GM19193 (cell line): ENCODE measurements around the gene SHF.

Source experiments
- POLR2A ChIP-seq: IDR thresholded peaks from 4 replicates; pipeline ENCODE4 v1.6.1; 2011; ENCODE audit not compliant: insufficient read depth, insufficient read length; ENCODE audit errors: extremely low read depth

The SHF gene

DNA sequence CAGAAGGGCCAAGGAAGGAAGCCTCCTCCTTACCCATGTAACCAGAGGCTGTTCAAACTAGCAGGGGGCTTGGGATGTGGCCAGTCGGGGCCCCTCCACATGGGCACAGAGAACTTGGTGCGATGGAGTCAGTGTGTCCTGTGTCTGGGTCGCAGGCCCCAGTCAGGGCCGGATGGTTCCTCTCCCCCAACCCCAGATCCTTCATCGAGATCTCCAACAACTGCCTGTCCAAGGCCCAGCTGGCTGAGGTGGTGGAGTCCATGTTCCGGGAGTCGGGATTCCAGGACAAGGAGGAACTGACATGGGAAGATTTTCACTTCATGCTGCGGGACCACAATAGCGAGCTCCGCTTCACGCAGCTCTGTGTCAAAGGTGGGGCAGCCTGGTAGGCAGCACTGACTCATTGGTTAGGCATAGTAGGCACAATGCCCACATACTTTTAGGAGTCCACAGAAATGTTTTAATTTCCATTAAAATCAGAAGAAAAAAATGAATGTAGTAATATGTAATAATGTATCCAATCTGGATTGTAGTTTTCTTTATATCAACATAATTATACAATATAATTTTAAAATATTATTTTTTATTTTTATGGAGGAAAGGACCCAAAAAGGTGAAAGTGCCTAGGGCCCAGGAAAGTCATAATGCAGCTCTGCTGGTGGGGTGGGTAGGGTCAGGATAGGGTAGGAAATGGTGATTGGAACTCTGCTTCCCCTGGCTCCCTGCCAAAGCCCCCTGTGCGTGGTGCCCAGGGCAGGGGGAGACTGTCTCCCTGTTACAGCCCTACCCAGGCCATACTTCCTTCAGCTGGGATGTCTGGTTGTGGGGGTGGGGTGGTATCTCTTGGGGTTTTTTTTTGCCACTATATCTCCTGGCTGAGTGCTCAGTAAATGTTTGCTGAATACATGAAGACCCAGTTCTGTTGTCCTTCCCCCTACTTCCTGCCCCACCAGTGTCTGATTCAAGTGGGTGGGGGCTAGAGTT lies 39.4 kb downstream of the SHF start:
- TF ChIP-seq POLR2A, result no peak

DNA sequence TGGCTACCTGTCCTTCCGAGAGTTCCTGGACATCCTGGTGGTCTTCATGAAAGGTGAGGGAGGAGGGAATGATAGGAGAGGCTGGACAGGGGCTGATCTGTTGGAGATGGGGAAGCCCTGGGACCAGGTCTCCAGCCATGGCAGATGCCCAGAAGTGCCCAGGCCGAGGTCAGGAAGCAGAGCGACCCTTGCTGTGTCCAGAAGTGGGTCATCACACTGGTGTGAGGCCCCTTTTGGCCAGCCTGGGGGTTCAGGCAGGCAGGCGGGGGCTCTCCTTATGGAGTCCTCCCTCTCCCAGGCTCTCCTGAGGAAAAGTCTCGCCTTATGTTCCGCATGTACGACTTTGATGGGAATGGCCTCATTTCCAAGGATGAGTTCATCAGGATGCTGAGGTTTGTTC lies 40.2 kb downstream of the SHF start:
- no peak for TF ChIP-seq POLR2A

DNA sequence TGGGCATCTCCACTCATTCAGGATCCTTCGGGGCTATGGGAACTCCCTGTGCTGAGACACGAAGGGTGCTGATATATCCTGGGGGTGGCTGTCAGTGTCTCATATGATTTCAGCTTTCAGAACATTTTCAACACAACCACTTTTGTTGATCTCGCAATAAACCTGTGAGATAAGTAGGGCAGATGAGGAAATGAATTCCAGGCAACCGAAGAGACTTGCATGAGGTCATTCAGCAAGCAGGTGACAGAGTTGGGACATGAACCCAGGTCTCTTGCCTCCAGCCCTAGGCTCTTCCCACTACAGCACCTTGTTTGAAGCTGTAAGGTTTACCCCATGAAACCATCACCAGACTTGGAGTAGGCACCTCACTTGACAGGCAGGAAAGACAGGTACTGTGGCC lies 41.4 kb downstream of the SHF start:
- no peak for TF ChIP-seq POLR2A

DNA sequence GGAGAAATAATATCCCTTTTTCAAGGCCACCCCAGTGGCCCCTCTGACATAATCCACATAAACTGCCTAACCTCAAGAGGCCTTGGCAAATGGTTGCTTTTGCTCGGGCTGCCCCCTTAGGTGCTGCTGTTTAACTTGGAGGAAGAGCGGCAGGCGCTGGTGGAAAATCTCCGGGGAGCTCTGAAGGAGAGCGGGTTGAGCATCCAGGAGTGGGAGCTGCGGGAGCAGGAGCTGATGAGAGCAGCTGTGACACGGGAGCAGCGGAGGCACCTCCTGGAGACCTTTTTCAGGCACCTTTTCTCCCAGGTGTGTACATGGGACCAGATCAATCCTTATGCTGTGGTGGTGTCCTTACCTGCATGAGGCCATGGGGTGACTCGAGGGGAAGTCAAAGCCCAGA lies 43.0 kb downstream of the SHF start:
- TF ChIP-seq POLR2A, result no peak

DNA sequence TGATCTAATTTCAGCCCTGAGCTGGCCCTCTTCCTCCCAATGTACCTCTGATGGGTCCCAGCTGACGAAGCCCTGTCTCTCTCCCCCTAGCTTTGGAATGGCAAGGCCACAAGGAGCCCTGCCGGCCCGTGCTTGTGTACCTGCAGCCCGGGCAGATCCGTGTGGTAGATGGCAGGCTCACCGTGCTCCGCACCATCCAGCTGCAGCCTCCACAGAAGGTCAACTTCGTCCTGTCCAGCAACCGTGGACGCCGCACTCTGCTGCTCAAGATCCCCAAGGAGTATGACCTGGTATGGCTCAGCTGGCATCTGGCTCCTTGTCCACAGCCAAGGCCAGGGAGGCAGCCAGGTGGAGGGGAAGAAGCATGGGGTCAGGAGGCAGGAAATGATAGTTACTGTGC lies 43.8 kb downstream of the SHF start:
- TF ChIP-seq POLR2A, result no peak

DNA sequence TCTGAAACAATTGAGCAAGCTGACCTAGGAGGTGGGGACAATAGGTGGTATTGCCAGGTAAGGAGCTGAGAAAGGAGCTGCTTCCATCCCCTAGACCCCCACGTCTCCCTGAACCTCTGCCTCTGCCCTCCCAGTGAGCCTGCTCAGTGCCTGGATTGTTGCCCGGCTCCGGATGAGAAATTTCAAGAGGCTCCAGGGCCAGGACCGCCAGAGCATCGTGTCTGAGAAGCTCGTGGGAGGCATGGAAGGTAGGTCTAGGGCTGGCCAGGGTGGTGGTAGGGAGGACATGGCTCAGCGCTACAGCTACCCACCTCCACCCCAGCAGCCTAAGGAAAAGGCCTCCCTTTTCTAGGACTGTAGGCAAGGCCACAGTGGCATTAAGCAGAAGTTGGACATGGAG lies 44.7 kb downstream of the SHF start:
- no peak for TF ChIP-seq POLR2A

DNA sequence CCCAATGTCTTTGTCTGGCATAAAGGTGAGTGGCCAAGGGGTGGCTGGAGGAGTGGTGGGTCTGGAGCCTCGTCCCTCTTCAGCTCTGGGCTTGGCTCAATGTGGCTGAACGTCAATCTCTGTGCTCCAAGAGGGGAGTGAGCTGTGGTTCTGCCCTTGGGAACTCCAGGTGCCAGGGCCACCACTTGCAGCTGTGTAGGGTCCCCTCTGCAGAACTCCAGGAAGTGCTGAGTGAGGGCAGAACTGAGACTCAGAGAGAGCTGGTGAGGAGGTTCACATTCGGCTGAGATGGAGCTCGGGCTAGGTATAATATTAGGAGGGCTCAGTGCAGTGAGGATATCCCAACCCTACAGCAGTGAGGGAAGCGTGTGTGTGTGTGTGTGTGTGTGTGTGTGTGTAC lies 46.4 kb downstream of the SHF start:
- no peak for TF ChIP-seq POLR2A

DNA sequence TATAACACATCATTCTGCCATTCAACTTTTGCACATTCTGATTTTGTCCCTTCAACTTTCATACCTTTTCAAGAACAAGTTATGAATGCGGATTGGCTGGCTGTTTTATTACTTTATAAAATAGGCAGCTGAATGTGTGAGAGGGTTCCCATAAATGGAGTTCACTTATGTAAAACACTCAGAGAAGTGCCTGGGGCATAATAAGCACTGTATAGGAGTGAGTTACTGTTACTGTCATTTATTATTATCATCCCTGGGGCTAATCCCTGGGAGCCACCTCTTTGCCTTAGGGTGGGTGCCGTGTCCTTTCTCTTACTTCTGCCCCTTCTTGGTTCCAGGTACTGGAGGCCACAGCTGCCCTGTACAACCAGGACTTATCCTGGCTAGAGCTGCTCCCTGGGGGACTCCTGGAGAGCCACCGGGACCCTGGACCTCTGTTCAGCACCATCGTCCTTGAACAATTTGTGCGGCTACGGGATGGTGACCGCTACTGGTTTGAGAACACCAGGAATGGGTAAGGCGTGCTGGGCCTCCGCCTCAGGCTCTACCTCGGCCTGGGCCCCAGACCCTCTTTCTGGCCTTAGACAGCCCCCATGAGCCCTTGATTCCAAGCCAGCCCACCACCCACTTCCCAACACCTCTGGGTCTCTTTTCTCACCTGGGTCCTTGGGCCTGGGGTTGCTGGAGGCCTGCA lies 47.1 kb downstream of the SHF start:
- TF ChIP-seq POLR2A, result no peak

DNA sequence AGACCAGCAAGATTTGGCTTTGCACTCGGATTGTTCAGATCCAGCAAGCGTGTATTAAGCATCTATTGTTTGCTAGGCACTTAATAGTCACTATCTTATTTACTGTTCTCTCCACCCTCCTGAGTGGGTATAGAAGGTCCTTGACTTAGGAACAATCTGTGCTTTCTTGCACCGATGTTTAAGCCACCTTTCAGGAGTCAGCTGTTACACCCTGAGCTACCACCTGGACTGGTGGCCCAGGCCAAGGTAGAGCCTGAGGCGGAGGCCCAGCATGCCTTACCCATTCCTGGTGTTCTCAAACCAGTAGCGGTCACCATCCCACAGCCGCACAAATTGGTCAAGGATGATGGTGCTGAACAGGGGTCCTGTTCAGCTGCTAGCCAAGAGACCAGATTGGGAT lies 48.0 kb downstream of the SHF start:
- TF ChIP-seq POLR2A, result no peak

DNA sequence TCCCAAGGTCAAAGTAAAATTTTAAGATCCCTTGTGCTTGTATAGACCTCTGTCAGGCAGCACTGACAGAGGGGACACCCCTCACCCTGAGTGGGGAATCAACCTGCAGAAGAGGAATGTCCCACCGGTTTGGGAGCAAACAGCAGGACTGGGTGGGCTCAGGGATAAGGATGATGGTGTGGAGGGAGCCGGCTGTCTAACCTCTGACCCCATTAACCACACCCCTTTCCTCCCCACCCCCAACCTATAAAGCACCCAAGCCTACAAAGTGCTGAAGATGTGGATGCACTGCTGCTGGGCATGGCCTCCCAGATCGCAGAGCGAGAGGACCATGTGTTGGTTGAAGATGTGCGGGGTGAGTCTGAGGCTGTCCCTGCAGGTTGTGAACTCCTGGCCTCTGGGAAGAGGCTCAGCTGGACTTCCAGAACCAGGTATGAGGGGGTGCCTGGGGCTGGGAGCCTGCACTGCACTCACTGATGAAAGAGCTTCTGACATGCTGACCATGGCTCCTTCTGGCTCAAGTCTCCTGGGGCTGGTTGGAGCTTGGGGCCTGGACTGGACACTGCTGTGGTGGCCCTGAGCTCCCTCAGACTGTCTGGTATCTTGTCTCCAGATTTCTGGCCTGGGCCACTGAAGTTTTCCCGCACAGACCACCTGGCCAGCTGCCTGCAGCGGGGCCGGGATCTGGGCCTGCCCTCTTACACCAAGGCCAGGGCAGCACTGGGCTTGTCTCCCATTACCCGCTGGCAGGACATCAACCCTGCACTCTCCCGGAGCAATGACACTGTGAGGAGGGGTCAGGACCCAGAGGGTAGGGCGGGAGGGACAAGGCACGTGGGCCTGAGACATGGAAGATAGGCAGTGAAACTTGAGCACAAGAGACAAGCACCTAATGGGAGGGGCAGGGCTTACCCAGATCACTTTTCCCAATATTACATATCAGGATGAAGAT lies 48.7 kb downstream of the SHF start:
- TF ChIP-seq POLR2A, result no peak

DNA sequence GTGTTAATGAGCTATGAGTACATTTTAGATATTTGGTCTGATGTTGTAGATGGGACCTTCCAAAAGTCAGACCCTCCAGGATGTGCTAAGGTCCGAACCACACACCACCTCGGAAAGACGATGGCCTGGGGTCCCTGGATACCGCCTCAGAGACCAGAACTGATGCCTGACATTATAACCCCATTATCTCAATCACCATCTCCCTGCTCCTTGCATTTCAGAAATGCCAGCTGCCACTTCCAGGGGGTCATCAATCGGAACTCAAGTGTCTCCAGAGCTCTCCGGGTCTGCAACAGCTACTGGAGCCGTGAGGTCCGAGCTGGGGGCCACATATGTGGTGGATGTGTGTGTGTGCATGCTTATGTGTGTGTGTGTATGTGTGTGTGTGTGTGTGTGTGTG lies 50.1 kb downstream of the SHF start:
- no peak for TF ChIP-seq POLR2A

DNA sequence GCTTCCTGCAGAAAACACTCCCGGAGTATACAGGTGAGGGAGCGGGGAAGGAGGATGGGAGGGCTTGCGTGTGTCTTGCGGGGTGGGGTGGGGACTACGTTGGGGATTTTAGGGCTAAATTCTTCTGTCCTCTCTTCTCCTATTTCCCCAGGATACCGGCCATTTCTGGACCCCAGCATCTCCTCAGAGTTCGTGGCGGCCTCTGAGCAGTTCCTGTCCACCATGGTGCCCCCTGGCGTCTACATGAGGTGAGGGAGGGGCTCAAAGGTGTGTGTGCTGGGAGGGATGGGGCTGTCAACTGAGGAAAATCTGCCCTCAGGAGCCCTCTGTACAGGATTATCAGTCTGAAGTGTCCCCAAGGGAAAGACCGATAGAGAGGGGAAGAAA lies 51.4 kb downstream of the SHF start:
- no peak for TF ChIP-seq POLR2A

DNA sequence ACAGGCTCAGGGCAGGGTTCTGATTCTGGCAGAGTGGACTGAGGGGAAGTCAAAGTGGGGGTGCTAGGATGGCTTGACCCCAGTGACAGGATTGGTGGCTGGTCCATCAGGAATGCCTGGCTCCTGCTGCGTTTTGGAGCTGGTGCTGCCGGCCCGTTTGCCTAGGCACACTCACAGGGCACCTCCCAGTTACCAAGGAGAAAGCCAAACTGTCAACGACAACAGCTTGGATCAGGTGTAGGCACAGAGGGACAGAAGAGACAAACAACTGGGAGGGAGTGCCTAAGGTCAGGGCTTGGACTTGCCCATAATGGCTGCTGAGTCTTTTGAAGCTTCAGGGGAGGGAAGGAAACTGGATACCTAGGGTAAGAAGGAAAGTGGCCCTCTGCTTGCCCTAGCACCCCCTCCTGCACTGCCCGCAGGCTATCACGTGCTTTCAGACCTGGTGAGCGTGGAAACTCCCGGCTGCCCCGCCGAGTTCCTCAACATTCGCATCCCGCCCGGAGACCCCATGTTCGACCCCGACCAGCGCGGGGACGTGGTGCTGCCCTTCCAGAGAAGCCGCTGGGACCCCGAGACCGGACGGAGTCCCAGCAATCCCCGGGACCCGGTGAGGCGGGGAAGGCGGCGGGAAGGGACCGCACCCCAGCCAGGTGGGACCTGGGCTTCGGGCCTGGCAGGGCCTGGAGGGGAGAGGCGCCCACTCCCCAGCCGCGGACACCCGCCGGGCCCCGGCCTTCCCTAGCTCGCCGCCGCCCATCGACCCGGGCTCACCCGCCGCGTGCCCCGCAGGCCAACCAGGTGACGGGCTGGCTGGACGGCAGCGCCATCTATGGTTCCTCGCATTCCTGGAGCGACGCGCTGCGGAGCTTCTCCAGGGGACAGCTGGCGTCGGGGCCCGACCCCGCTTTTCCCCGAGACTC lies 52.8 kb downstream of the SHF start:
- TF ChIP-seq POLR2A, result no peak

DNA sequence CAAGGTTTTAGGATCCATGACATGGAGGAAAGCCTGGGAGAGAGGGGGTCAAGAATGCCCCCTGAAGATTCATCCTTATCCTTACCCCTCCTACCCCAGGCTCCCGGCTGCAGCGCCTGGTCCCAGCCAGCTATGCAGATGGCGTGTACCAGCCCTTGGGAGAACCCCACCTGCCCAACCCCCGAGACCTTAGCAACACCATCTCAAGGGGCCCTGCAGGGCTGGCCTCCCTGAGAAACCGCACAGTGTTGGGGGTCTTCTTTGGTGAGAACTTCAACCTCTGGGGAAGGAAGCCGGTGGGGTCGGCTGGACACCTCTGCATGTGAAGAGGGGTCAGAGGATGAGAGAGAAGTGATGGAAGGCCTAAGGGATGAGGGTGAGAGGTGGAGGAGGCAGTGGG lies 53.7 kb downstream of the SHF start:
- no peak for TF ChIP-seq POLR2A
